ENCODE measurements around the gene TTLL5.

TTLL5 gene

DNA sequence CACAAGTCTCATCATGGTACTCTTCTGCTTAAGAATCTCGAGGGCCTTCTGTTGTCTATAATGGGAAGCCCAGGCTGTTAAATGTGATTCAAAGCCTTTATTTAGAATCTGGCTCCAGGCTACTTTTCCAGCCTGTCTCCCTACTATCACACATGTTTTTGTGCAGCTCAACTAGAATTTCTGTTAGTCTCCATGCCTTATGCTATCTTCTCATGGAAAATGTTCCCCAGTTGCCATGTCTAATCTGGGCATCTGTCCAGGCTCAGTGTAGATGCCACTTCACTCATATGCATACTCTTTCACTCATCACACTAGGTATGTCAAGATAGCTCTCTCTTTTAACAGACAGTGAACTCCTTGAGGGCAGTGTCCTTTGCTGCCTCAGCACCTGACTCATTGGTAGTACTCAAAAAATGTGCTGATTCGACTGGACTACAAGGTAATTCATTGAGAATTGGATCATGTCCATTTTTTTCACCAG, 145.3 kb downstream of the TTLL5 start:
- DNase-seq, result no peak

DNA sequence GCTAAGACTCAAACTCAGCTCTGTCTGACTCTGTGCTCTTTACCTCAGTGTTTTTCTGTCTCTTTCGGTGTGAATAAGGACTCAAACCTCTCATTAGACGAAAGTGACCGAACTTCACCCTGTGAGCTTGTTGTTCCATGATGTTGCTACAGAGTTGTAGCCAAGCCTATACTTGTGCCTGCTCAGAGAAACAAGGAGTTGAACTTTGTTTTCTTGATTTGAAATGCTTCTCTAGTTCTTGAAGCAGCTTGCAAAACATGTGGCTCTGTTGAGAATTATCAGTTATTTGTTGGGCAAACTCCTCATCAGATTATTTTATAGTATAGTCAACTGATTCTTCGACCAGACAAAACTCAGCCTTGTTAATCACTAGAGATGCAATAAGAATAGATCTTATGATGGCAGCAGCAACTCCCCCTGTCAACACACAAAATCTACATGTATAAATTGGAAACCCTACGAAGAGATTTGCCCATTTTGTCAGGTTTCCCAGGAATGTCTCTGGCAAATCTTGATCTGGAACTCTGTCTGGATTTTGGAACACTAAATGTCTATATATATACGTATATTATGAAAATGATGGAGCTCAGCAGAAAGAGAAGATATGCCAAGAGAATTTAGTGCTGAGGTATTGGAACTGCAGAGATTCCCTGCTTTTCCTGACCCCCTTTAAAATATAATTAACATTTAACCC, 146.8 kb downstream of the TTLL5 start:
- DNase-seq, result no peak

DNA sequence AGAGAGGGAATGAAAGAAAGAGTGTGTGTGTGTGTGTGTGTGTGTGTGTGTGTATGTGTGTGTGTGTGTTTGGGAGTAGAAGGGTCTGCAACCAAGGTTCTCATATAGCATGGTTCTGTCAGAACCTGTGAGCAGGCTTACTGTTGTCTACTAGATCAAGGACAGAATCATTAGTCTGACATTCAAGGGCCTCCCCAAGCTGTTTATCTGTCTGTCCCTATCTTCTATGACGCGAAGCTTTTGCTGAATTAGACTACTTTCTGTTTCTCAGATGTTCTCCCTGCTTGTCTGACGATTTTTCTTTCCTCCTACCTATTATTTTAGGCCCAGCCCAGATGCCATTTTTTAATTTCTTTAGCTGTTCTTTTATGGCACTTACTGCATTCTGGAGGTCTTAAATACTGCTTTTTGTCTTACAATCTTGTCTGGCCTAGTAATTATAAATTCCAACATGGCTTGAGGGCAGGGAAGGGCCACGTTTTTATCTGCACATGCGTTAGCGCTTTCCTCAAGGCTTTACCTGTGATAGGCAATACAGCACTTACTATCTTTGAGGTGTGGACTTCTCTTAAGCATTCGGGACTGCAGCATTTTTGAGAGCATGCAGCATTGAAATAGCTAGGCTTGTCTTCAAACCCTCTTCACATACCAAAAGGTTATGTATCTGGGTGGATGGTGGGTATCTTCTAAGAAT, 150.2 kb downstream of the TTLL5 start:
- no peak for DNase-seq

DNA sequence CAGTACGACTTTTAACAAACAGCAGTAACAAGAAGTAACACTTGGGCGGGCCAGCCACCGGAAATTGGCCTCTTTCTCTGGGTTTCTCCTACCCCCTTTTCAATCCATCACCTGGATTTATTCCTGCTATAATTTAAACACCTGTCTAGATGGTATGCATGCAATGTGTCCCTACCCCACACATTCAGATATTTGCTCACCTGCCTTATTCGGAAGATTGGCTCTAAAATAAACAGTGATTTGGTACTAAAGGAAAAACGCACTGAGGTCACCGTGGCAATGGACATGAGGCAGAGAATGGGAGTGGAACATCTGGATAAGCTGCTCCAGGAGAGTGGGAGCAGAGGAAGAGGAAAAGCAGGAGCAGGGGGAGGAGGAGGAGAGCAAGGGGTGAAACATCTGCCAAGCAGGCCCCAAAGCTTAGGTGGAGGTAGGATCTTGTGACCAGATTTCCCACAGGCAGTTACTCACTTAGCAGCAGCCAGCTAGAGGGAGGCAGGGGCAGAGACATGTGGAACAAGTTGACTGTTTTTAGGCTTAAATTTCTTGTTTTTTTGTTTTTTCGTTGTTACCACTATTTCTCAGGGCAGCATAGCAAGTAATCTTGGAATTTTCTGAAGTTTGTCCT, 150.9 kb downstream of the TTLL5 start:
- DNase-seq, result no peak

DNA sequence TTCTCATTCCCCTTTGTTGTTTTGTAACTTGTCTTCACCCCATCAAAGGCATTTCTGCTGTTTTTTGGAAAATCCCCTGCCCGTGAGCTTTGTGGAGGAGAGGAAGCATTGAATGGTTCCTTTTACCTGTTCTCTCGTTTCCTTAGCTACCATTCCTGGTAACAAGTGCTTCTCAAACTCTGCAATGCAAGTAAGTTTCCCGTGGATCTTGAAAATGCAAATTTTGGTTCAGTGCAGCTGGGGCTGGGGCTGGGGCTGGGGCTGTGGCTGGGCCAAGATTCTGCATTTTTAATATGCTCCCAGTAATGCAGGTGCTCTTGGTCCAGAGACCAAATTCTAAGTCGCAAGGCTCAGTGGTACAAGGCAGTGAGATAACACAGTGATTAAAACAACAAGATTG, 151.6 kb downstream of the TTLL5 start:
- DNase-seq, result no peak

DNA sequence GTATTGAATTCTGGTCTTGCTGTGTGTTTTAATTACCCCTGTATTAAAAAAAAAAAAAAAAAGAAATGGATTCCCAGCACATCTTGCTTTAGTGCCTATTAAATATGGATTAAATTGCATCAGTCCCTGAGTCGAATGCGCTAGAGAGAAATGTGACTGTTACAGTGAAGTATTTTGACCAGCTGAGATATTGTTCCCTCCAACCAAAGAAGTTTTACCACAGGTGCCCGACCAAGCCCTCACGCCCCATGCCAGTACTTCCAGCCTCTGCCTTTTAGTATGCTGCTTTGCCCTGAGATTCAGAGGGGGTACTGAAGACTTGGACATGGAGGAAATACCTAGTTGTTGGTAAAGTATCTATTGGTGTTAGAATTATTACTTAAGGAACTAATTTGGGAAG, 159.7 kb downstream of the TTLL5 start:
- no peak for DNase-seq

DNA sequence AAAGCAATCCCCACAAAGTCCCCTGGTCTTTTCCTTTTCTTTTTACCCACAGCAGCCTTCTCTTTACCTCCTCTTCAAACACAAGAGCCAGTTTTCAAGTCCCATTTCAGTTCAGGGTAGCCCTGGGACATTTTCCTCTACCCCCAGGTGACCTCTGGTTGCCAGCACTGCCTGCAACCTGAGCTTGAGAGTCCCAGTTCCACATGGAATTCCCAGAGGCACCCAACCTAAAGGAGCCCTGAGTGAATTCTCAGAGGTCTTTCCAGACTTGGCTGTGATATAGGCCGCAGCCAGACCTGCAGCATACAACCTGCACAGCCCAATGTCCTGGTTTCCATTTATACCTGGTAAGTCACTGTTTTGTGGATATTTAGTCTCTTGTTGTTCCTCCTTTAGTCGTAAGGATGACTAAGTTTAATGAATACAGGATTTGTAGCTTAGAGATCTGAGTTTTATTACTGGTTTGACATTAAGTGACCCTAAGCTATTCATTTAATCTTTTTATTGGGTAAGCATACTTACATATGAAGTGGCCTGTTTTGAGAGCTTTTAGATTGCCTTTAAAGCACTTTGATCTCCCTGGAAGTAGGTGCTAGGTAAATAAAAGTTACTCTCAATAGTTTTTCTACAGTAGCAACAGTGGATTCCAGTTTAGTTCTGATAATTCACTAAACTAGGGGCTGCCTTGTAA, 160.9 kb downstream of the TTLL5 start:
- DNase-seq, result no peak

DNA sequence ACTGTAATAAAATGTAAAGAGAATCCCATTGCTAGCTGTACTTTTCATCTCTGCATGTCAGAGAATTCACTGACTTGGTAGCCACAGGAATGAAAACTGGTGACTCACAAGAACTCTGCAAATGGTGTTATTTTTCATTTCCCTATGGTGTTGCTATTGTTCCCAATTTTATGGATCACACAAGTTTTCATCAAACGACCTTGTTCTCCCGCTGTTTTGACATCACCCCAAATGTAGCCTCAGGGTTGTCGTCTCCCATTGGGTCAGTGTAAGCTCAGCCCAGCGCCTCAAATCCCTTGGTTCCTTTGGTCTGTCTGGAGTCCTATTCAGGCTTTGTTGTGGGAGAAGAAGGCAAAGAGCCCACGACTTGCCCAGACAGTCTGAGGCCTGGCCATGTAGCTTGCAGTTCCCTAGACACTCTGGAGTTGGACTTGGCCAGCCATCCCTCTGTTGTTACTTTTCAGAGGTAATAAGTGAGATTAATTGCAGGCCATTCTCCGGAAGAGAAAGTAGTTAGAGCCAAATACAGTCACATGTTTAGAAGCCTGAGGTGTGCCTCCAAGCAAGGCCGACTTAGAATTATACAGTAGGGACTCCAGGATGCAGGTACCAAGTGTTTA, 161.6 kb downstream of the TTLL5 start:
- DNase-seq, result no peak

DNA sequence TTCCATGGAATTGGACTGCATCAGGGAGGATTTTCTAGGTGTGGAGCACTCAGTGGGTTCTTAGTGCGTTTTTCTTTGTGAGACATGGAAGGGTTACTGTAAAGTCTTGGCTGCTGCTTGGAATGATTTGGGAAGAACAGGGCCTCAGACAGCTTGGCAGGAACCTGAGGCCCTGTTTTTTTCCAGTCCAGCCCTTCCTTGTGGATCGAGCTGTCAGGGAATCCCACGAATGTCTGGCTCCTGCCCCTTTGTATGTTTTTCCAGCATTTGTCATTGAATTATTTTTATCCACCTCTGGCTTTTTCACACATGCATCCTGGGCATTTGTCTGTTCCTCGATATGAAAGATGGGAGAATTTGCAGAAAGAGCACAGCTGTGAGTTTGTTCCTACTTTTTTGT, 162.3 kb downstream of the TTLL5 start:
- no peak for DNase-seq

DNA sequence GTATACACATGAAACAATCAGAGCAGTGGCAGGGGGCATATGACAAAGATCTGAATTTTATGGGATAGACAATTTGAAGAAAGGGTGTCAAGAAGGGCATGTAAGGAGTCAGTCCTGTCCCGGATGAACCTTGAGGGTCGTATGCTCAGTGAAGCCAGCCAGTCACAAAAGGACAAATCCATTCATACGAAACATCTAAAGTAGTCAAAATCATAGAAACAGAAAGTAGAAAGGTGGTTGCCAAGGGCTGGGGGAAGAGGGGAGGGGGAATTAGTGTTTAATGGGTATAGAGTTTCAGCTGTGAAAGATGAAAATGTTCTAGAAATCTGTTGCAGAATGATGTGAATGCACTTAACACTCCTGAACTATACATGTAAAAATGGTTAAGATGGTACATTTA, 163.3 kb downstream of the TTLL5 start:
- DNase-seq, result no peak

DNA sequence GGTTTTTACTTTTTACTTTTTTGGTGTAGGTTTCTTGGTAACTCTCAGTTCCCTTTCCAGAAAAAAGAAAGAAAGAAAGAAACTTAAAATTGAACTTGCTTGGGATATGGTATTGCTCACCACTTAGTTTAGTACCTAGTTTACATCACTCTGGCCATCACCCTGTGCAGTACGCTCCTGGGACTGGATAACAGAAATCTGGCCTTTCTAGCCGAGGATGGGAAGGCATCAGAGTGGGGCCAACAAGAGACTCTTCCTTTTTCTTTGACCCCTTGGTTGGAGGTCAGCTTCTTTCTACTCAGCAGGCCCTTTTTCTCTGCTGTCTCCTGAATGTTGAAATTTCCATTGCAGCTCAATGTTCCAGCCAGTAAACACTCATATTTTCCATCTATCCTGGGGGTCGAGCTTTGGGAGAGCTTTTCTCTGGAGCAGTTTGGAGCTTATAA, 164.1 kb downstream of the TTLL5 start:
- no peak for DNase-seq

DNA sequence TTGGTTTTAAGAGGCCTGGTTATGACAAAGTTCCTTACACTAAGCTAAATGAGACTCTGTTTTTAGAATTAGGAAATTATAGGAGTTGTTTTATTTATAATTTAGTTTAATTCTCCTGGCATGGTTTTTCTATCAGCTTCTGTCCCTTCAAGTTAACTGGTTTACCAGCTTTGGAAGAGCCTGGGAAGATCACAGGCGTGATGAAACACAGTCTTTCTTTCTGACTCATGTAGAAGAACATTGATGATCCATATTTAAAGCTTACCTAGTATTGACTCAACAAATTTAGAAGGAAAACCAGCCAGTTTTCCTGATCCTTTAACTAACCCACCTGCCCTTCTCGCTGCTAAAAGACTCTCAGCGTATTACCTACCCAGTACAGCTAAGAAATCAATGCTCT, 165.6 kb downstream of the TTLL5 start:
- DNase-seq, result no peak

DNA sequence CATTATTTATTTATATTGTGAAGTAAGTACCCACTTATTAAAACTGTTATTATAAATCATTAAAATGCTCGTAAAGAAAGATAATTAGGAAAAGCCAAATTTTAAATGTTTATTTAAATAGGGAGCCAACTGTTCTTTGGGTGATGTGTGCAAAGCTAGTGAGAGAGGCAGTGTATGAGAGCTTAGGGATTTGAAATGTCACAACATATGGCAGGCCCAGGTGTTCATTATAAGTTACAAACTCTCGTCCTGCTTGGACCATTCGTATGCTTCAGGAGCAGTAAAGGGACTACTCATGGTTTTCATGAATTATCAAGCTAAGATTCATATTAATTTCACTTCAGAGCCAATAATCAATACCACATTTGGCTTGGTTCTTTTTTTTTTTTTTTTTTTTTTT, 166.3 kb downstream of the TTLL5 start:
- no peak for DNase-seq

DNA sequence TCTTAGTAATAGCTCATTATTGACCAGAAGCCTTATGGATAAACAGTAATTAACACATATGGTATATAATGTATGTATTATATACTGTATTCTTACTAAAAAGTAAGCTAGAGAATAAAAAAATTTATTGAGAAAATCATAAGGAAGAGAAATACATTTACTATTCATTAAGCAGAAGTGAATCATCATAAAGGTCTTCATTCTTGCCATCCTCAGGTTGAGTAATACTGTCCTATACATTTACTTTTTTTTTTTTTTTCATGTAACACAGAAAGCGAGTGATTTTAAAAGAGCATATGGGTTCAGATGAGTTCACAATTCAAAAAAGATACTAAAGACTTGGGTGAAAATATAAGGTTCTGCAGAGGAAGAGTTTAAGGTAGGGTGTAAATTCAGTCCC, 168.3 kb downstream of the TTLL5 start:
- DNase-seq, result no peak

DNA sequence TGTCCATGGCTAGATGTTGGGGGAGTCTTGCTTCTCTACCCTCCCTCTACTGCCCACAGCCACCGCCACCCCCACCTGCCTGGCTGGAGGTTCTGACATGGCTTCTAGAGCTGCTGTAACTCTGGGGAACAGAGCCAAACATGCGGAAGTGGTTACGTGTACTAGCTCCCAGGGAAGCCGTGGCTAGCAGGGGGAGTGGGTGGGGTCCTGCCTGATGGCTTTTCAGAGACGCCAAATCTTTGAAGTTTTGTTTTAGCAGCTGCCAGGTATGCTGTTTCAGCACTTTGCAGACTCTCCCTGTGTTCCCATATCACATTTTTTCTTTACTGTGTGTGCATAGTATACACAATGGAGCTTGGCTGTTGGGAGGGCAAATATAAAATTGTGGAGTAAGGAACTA, 170.4 kb downstream of the TTLL5 start:
- peak; percentile 65 for DNase-seq

DNA sequence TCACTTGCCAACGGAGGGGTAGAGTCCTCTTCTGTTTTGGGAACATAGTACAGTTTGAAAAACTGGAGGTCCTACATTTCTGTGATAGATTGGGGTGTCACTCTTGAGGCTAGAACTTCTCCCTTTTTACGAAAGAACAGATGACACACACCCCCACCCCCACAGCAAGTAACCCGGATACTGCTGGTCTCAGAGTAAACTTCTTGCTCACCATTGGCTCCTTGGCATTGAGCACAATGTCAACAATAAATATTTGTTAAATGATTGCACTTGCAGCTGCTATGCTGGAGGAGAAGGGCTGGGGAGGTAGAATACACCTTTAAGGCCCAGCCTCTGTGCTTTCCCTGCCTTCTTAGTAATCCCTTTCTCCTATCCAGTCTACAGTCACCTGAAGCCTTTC, 170.9 kb downstream of the TTLL5 start:
- no peak for DNase-seq

DNA sequence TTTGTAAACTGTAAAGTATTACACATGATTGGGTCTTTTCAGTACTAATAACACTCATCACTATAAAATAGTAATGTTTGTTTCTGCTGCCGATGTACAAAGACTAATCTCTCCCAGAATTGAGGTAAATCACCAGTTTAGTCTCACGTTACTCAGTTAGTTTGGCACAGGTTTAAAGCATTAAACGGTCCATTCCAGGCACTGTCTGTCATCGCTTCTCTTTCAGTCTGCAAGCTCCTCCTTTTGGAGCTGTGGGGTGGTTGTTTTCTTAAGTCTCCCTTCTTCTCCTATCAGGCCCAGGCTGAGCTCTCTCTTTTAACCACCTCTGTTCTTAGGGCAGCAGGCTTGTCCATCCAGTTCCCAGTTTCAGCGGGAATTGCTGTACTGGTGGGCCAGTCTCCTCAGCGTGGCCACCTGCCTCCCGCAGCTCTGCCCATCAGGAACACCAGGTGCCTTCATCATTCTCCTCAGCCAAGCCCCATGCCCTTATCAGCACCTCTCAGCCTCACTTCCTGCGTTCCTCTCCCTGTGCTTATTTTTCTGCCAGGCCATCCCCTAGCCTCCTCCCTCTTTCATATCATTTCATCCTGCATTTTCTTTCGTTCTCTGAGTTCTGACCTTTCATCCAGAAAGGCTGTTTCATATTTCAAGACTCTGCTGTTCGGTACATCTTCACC, 171.7 kb downstream of the TTLL5 start:
- no peak for DNase-seq

DNA sequence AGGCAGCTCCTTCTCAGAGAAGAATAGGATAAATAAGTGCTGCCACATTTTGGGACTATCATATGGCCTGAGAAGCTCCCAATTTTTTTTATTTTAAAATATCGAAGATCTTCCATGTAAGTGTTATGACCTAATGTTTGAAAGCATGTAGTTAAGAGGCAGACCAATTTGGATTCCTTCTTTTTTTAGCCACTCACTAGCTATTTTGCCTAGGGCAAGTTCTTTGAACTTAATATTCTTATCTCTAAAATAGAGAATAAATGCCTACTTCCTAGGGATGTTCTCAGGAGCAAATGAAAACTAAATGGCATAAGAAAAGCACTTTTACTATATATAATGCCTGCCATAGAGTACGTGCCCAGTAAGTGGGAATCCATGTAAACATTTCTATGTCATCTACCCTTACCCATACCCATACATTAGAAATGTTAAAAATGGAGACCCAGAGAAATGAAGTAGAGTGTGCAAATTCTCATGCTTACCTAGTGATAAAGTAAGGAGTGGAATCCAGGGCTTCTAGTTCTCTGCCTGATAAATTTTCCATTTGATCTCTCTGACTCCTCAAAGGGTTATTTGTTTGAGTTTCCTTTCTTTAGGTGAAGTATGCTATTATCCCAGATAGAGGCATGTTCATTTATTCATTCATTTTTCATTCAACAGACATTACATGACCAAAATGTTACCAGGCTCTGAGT, 172.4 kb downstream of the TTLL5 start:
- no peak for DNase-seq

DNA sequence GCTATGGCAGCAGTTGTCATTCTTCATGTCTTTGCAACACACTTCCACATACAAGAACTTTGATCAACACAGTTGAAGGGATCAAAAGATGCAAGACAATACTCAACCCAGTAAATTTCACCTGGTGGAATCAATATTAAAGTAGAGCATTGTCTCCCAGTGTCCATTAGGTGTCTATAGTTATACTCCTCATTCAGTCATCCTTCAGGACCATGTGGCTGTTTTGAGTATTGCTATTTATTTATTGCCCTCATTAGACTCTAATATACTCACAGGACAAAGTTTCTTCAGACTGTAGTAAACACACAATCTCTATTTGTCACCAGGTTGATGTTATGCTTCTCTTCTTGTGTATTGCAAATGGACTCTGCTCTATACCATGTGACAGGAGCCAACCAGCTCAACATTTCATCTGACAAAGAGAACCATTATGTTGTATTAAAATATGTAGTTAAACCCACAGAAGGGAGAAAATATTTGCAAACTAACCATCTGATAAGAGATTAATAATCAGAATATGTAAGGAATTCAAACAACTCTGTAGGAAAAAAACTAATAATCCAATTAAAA, 174.2 kb downstream of the TTLL5 start:
- no peak for DNase-seq

DNA sequence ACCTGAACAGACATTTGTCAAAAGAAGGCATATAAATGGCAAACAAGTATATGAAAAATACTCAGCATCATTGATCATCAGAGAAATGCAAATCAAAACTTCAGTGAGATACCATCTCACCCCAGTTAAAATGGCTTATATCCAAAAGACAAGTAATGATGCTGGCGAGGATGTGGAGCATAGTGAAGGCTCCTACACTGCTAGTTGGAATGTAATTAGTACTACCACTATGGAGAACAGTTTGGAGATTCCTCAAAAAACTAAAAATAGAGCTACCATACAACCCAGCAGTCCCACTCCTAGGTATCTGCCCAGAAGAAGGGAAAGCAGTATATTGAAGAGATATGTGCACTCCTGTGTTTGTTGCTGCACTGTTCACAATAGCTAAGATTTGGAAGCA, 174.7 kb downstream of the TTLL5 start:
- no peak for DNase-seq

DNA sequence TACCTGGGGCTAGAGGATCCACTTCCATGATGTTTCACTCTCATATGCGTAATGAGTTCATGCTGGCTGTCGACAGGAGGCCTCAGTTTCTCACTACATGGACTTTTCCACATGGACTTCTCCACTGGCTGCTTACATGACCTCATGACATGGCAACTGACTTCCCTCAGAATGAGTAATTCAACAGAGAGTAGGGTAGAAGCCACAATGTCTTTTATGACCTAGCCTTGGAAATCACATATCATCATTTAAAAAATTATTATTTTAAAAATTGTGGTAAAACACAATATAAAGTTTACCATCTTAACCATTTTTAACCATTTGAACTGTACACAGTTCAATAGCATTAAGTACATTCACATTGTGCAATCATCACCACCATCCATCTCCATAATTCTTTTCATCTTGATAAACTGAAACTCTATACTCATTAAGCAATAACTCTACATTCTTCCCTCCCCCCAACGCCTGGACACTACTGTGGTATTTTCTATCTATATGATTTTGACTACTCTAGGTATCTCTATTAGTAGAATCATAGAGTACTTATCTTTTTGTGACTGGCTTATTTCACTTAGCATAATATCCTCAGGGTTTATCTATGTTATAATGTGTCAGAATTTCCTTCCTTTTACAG, 176.2 kb downstream of the TTLL5 start:
- no peak for DNase-seq
